T-helper 1 cell treated with Interleukin-12 subunit alpha and Interleukin-12 subunit beta and Interleukin-4 antibody, amounts not matched to agents 30 μg/mL and 1 μg/mL, for 36 hours (primary cell): ENCODE measurements around the gene TMEM250.
"Not testable (repeated sequence)": the region's sequence is repeated elsewhere in the genome, so short reads cannot be mapped to it uniquely, and the experiment has no call there.

Experiments used
- H3K27ac Mint-ChIP-seq: one replicate; pipeline ENCODE4 v1.8.0; 2021; ENCODE audit warnings: mild to moderate bottlenecking, mixed read lengths
- H3K27me3 Mint-ChIP-seq: one replicate; pipeline ENCODE4 v1.8.0; 2021; ENCODE audit warnings: low read depth, mixed read lengths
- H3K36me3 Mint-ChIP-seq: one replicate; pipeline ENCODE4 v1.8.0; 2021; ENCODE audit warnings: low read depth, mixed read lengths
- H3K4me1 Mint-ChIP-seq: one replicate; pipeline ENCODE4 v1.8.0; 2021; ENCODE audit warnings: low read depth, mixed read lengths
- H3K4me3 Mint-ChIP-seq: one replicate; pipeline ENCODE4 v1.8.0; 2021; ENCODE audit warnings: mild to moderate bottlenecking, moderate library complexity, mixed read lengths
- H3K9me3 Mint-ChIP-seq: one replicate; pipeline ENCODE4 v1.8.0; 2021; ENCODE audit warnings: mixed read lengths

TMEM250 gene

DNA sequence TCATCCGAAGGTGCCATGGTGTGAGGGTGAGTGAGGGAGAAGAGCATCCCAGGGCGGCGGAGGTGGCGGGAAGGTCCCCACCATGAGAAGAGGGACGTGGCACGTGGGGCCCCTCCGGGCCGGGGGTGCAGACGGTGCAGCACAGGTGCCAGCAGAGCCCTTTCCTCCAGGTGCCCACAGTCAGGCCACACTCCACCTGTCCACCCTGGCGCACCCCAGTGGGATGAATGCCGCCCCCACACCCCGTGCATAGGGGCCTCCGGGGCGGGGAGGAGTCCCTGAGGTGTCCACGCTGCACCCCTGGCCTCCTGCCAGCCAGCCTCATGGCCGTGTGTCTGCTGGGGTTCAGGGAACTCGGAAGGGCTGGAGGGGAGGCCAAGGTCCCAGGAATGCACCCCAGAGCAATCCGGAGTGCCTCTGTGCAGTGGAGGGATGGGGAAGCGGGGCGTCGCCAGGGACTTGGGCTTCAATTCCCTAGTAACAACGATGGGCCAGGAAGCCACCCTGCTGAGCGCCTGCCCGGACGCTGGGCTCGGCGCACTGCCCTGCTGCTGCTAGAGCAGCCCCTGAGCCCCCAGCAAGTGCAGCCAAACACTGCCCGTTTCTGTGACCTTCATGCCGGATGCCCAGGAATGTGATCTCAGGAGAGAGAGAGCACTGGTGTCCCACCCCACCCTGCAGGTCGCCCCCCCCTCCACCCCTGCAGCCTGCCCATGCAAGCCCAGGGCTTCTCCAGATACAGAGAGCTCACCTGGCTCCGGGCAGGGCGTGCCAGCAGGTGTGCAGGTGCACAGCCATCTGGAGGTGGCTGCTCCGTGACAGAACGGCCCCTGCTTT lies 14.8 kb downstream of the TMEM250 start:
- peaks cover 8% of the 10 kb centered on the region for H3K27me3 Mint-ChIP-seq
- no peaks in the 10 kb centered on the region for H3K36me3 Mint-ChIP-seq
- H3K9me3 Mint-ChIP-seq = no peaks in the 10 kb centered on the region
- H3K27ac Mint-ChIP-seq = no peak overlapping the region
- H3K4me3 Mint-ChIP-seq = no peak overlapping the region
- H3K4me1 Mint-ChIP-seq = peaks cover 25% of the 10 kb centered on the region

DNA sequence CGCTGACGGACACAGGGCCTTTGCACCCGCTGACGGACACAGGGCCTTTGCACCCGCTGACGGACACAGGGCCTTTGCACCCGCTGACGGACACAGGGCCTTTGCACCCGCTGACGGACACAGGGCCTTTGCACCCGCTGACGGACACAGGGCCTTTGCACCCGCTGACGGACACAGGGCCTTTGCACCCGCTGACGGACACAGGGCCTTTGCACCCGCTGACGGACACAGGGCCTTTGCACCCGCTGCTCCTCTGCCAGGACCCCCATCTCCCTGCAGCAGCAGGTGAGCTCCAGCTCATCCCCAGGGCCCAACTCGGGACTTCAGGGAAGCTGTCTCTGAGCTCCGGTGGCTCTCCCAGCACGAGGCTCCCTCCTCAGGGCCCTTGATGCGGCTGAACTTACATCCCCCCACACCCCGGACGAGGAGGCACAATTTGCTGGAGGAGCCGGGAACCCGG lies 17.0 kb downstream of the TMEM250 start:
- not testable (repeated sequence) for H3K27ac Mint-ChIP-seq, H3K36me3 Mint-ChIP-seq

DNA sequence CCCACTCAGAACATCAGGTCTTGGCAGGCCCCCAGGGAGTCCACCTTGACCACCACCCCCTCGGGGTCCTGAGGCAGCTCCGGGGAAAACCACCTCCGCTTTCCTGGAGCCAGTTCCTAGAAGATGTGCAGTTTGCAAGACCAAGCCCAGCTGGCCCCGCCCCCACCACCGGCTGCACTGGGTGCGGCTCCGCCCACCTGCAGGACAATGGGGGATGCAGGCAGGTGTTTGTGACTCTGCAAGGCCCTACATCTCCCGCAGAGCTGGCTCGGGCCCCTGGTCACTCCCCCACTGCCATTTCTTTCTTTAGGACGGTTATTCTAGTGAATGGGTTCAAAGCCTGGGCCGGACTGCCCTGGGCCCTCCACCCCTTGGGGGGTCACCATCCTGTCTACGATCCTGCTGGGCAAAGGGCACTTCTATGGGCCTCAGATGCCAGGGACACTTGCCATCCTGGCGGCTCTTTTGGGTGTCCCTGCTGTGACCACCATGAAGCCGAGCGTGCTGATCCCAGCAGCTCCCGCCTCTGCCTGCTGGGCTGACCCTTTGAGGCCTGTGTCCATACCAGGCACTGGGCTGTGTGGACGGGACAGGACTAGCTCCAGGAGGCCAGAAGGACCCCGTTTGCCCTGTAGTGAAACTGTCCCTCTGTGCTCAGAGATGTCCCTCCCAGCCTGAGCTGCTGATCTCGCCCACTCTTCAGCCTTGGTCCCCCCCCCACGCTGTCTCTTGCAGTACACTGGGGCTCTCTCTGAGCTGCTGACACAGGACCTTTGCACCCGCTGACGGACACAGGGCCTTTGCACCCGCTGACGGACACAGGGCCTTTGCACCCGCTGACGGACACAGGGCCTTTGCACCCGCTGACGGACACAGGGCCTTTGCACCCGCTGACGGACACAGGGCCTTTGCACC lies 17.7 kb downstream of the TMEM250 start:
- no peaks in the 10 kb centered on the region for H3K9me3 Mint-ChIP-seq
- peaks cover 13% of the 10 kb centered on the region for H3K27me3 Mint-ChIP-seq
- no peaks in the 10 kb centered on the region for H3K36me3 Mint-ChIP-seq
- no peak overlapping the region for H3K27ac Mint-ChIP-seq
- H3K4me3 Mint-ChIP-seq = no peak overlapping the region
- H3K4me1 Mint-ChIP-seq = peaks cover 9% of the 10 kb centered on the region

More for the DNA sequence above, 17.0 kb downstream of the TMEM250 start:
- H3K9me3 Mint-ChIP-seq, H3K4me3 Mint-ChIP-seq: not testable (repeated sequence)
- Mint-ChIP-seq H3K4me1 (peaks cover 12% of the 10 kb centered on the region), H3K27me3 (peaks cover 13% of the 10 kb centered on the region)

DNA sequence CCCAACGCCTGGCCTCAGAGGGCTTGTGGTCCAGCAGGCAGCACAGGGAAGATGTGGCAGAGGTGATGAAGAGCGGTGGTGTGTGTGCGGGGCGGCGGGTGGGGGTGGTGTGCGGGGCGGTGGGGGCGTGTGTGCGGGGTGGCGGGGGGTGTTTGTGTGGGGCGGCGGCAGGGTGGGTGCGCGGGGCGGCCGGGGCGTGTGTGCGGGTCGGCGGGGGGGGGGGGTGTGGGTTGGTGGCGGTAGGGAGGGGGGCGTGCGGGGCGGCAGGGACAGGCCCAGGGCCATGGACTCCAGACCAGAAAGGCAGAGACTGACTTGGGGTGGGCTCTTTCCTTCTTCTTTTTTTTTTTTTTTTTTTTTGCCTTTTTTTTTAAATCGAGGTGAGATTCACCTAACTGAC lies 19.1 kb downstream of the TMEM250 start:
- Mint-ChIP-seq H3K36me3 (no peaks in the 10 kb centered on the region), H3K4me3 (no peak overlapping the region), H3K9me3 (no peaks in the 10 kb centered on the region), H3K4me1 (peaks cover 4% of the 10 kb centered on the region), H3K27me3 (peaks cover 9% of the 10 kb centered on the region), H3K27ac (no peak overlapping the region)

DNA sequence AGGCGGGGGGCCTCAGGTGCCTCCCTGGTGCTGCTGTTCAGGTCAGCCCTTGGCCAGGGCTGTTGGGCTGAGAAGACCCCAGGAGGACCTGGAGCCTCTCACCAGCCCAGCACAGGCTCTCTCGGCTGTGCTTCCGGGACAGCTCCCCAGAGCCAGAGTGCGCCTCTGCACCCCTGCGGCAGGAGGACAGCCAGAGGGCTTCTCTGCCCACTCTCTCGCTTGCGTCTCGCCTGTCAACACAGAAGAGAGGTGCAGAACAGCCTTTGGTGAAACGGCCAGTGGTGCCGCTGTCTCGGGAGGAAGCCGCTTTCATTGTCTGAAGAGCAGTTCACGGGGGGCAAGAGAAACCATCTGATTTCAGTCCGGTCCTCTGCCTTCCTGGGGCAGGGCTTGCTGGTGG lies 19.8 kb downstream of the TMEM250 start:
- H3K36me3 Mint-ChIP-seq = no peaks in the 10 kb centered on the region
- no peak overlapping the region for H3K27ac Mint-ChIP-seq
- H3K4me1 Mint-ChIP-seq = peaks cover 4% of the 10 kb centered on the region
- H3K9me3 Mint-ChIP-seq = no peaks in the 10 kb centered on the region
- no peak overlapping the region for H3K4me3 Mint-ChIP-seq
- peaks cover 9% of the 10 kb centered on the region for H3K27me3 Mint-ChIP-seq

DNA sequence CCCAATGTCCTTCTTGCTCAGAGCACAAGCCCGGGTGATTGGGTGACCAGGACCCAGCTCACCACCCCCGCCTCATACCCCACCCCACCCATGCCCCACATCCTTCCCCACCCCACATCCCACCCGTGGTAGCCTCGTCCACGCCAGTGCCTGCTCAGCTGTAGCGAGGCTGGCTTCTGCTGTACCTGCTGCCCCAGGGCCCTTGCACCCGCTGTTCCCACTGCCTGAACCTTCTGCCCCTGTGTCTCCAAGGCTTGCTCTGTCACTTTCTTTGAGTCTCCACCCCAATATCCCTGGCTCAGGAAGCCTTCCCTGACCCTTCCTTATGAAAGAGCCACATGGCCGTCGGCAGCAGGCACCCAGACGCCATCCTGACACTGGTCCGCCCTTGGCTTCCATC lies 20.5 kb downstream of the TMEM250 start:
- peaks cover 12% of the 10 kb centered on the region for H3K27me3 Mint-ChIP-seq
- H3K4me1 Mint-ChIP-seq = peaks cover 4% of the 10 kb centered on the region
- no peaks in the 10 kb centered on the region for H3K36me3 Mint-ChIP-seq
- H3K9me3 Mint-ChIP-seq = no peaks in the 10 kb centered on the region
- no peak overlapping the region for H3K4me3 Mint-ChIP-seq
- H3K27ac Mint-ChIP-seq = no peak overlapping the region

DNA sequence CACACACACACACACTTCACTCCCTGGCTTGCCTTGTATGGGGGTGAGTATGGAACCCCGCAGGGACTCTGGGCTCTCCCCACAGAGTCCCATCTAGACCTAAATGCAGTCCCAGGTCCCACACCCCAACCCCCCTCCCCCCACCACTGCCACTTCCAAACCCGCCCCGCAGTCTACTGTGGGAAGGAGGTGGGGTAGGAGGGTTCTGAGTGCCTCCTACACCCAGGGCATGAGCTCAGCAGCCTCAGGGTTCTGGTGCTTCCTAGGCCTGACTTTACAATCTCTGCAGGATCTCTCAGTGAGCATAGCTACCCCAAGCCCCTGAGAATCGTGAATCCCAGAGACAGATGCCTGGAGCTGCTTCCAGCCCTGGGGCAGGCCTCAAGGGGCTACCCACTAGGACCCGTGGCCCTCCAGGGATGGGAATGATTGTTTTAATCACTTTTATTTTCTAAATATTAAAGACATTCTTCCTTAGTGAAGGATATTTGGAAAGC lies 22.1 kb downstream of the TMEM250 start:
- Mint-ChIP-seq H3K27ac (no peak overlapping the region), H3K4me1 (peaks cover 7% of the 10 kb centered on the region), H3K4me3 (peak overlapping the region; percentile 37), H3K27me3 (peaks cover 16% of the 10 kb centered on the region), H3K36me3 (no peaks in the 10 kb centered on the region), H3K9me3 (no peaks in the 10 kb centered on the region)

DNA sequence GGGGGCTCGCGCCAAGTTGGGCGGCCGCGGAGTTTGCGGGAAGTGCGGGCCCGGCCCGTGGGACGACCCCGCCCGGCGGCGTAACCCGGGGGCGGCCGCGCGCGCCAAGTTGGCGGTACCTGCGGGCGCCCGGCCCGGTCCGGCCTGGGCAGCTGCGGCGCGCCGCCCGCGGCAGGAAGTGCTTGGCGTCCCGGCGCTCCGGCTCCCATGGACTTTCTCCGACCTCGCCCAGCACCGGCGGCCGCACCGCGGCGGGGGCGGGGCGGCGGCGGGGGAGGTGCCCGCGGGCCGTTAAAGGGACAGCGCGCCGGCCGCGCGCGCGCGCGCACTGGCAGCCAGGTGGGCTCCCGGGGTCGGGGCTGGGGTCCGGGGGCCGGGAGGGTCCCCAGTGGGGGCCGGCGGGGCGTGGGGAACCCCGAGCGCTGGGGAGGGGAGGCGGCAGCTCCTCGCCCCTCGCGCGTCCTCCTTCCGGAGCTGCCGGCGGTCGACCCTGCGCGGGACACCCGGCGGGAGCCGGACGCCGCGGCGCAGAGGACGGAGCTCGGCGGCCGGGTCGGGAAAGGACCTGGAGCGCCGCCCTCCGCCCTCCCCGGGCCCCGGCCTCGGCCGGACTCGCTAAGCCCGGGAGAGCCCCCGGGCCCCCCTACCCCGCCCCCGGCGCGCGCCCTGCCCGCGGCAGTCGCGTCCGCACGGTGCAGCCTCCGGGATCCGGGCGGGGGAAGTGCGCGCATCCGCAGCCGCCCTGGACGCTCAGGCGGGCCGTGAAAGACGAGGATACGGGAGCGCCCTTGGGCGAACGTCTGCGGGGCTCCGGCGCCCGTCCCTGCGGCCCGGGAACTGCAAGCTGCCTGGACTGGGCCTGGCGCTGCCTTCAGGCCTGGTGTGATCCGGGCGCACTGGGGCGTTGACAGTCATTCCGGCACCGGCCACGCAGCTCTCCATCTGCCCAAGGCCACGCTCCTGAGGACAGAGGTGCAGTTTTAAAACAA lies 23.3 kb downstream of the TMEM250 start, which contains the start of gene NACC2:
Gene NACC2 (minus strand): TSS at position 220 of the 989 bp plus-strand sequence. CDS start 44,768 bp downstream, outside the sequence.
- Mint-ChIP-seq H3K36me3 (no peaks in the 10 kb centered on the region), H3K27me3 (peaks cover 16% of the 10 kb centered on the region), H3K27ac (no peak within 1 kb of the TSS), H3K4me3 (peak within 1 kb of the TSS; percentile 64), H3K9me3 (no peaks in the 10 kb centered on the region), H3K4me1 (peaks cover 7% of the 10 kb centered on the region)

DNA sequence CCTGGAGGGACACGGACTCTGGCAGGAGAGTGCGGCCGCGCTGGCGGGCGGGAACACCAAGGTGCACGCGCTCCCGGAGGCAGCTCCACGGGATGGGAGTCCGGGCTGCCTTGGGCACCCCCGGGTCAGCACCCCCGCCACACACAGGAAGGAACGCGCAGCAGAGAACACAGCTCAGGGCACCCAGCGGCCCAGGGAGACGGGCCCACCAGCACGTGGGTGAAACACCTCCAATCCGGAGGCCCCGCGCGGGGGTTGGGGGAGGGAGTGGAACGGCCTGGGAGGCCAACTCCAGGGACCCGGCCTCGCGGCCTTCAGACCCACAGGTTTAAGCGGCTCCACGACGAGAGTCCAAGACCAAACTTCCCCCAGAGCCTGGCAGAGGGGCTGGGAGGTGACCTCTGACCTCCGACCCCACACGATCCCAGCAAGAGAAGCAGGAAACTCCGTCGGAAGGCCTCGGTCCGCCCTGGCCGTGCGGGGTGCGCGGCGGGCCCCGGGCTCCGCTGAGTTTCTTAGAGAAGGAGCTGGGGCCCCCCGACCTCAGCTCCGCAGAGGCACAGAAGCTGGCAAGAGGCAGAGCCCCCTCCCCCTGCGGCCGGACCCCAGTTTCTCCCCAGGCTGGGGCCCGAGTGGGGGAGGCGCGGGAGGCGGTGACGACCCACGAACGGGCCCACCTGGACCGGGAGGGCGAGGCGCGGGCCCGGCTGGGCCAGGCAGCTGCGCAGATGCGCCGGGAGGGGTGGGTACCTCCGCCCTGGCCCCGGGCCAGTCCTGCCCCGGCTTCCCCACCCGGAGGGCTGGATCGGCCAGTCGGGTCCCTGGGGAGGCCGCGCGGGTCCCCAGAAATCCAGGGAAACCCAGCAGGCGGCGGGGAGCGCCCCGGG lies 24.4 kb downstream of the TMEM250 start:
- H3K9me3 Mint-ChIP-seq = no peaks in the 10 kb centered on the region
- H3K27ac Mint-ChIP-seq = no peak overlapping the region
- peak overlapping the region; percentile 64 for H3K4me3 Mint-ChIP-seq
- peaks cover 8% of the 10 kb centered on the region for H3K4me1 Mint-ChIP-seq
- no peaks in the 10 kb centered on the region for H3K36me3 Mint-ChIP-seq
- H3K27me3 Mint-ChIP-seq = peaks cover 16% of the 10 kb centered on the region

DNA sequence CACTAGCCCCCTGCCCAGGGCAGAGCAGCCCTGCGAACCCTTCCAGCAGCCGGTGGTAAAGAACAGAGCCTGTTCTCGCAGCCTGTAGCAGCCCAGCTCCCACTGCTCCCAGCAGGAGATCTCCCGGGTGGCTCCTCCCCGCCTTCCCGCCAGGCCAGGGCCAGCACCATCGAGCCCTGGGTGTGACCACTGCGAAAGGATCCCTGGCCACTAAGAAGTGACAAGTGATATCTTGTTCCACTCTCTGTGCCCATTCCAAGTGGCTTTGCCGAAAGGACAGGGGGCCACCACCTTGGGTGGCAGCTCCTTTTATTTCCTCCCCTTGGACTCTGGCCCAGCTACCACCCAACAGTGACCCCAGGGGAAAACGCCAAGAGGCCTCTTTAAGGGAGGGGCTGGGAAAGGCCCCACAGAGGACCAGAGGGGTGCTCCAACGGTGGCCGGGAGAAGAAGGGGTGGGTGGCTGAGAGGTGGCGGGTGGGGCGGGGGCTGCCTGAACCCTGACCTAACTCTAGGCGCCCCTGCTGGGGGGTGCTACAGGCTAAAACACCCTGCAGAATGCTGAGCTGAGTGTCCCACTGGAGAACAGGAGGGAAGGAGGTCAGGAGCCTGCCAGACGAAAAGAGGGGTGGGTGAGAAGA lies 25.2 kb downstream of the TMEM250 start:
- H3K9me3 Mint-ChIP-seq = no peaks in the 10 kb centered on the region
- H3K36me3 Mint-ChIP-seq = no peaks in the 10 kb centered on the region
- no peak overlapping the region for H3K27ac Mint-ChIP-seq
- H3K27me3 Mint-ChIP-seq = peaks cover 10% of the 10 kb centered on the region
- peaks cover 4% of the 10 kb centered on the region for H3K4me1 Mint-ChIP-seq
- H3K4me3 Mint-ChIP-seq = peak overlapping the region; percentile 50

DNA sequence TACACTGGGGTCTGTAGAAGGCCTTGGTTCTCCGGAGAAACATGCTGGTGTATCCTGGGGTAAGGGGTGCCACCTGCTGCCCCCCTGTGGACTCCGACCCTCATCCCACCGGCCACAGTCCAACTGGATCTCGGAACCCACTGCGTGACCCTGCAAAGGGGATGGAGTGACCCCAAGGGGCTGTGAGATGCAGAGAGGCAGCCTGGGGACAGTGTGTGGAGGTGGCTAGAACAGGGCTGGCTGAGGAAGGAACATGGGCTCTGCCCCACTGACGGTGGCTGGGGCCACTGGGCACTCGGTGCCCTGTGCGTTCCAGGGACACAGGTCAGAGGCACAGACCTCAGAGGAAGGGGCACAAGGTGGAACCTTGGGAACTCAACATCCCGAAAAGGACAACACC lies 25.9 kb downstream of the TMEM250 start:
- H3K9me3 Mint-ChIP-seq = no peaks in the 10 kb centered on the region
- H3K4me3 Mint-ChIP-seq = peak overlapping the region; percentile 49
- no peak overlapping the region for H3K27ac Mint-ChIP-seq
- H3K36me3 Mint-ChIP-seq = no peaks in the 10 kb centered on the region
- peaks cover 4% of the 10 kb centered on the region for H3K4me1 Mint-ChIP-seq
- peaks cover 7% of the 10 kb centered on the region for H3K27me3 Mint-ChIP-seq

DNA sequence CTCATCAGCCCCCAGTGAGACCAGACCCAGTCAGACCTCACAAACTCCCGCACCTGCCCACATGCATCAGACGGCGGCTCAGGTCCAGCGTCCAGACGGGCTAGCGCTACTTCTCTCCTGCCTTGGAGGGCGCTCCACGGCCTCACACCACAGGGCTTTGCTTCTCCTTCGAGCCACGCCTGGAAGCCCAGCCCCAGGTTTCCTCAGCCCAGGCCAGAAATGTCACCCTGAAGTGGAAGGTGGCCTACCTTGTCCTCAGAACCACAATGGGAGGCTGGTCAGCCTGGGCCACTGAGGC lies 26.4 kb downstream of the TMEM250 start:
- H3K4me3 Mint-ChIP-seq = no peak overlapping the region
- peaks cover 4% of the 10 kb centered on the region for H3K4me1 Mint-ChIP-seq
- H3K36me3 Mint-ChIP-seq = no peaks in the 10 kb centered on the region
- no peaks in the 10 kb centered on the region for H3K9me3 Mint-ChIP-seq
- H3K27ac Mint-ChIP-seq = no peak overlapping the region
- peaks cover 7% of the 10 kb centered on the region for H3K27me3 Mint-ChIP-seq
